CD4-positive, CD25-positive, alpha-beta regulatory T cell (primary cell): ENCODE data around the gene MARCO. TPM values are rescaled to one million over a fixed set of nuclear protein-coding genes. Genes with fewer than 3 reads are reported as not detected.

ENCODE experiments used
- ATAC-seq, 2 donors: fragments of 150-1000 bp; cut with Tn5 transposase; one replicate each; pipeline ENCODE4 v1.10.0; 2021; ENCODE audit warnings: low read depth in 2 of 2, moderate number of reproducible peaks in 2 of 2, moderate library complexity in 1 of 2
- DNase-seq, 3 donors: peaks; one replicate each; pipeline versions ENCODE4 v3.0.0 to v3.0.0-alpha.2; 2012 to 2022; ENCODE audit warnings: mixed read lengths in 1 of 3
- H3K27ac ChIP-seq: one replicate; pipeline ENCODE4 v1.7.0; 2013; ENCODE audit warnings: mild to moderate bottlenecking, low read length; ENCODE audit not compliant: insufficient read depth, poor library complexity, severe bottlenecking
- H3K27me3 ChIP-seq: one replicate; pipeline ENCODE4 v1.7.0; 2013; ENCODE audit warnings: low read length; ENCODE audit not compliant: control insufficient read depth, insufficient read depth
- H3K36me3 ChIP-seq: one replicate; pipeline ENCODE4 v1.7.0; 2013; ENCODE audit warnings: mild to moderate bottlenecking, low read length, moderate library complexity; ENCODE audit not compliant: control insufficient read depth, insufficient read depth
- H3K4me1 ChIP-seq: 2 replicates; pipeline ENCODE4 v1.7.0; 2013; ENCODE audit warnings: mild to moderate bottlenecking, low read length; ENCODE audit not compliant: insufficient read depth, control insufficient read depth, poor library complexity, severe bottlenecking
- H3K4me3 ChIP-seq: one replicate; pipeline ENCODE4 v1.7.0; 2013; ENCODE audit warnings: low read depth, mild to moderate bottlenecking, low read length, moderate library complexity
- H3K9me3 ChIP-seq, 2 experiments: 1 replicate in 1 of 2; 2 replicates in 1 of 2; pipeline ENCODE4 v1.7.0; 2013; ENCODE audit warnings: low read length in 2 of 2, mild to moderate bottlenecking in 1 of 2, moderate library complexity in 1 of 2; ENCODE audit not compliant: control insufficient read depth in 2 of 2
- H3K27ac Mint-ChIP-seq, 3 donors: one replicate each; pipeline ENCODE4 v1.8.0; 2020 to 2022; ENCODE audit warnings: mild to moderate bottlenecking in 3 of 3, mixed read lengths in 3 of 3, moderate library complexity in 2 of 3
- H3K27me3 Mint-ChIP-seq: one replicate; pipeline ENCODE4 v1.8.0; 2022; ENCODE audit warnings: mild to moderate bottlenecking, mixed read lengths
- H3K36me3 Mint-ChIP-seq: one replicate; pipeline ENCODE4 v1.8.0; 2020; ENCODE audit warnings: mixed read lengths
- H3K4me1 Mint-ChIP-seq, 4 donors: one replicate each; pipeline ENCODE4 v1.8.0; 2020 to 2022; ENCODE audit warnings: mixed read lengths in 4 of 4, mild to moderate bottlenecking in 1 of 4
- H3K4me3 Mint-ChIP-seq, 4 donors: one replicate each; pipeline ENCODE4 v1.8.0; 2020 to 2022; ENCODE audit warnings: mild to moderate bottlenecking in 4 of 4, mixed read lengths in 4 of 4, moderate library complexity in 3 of 4
- H3K9me3 Mint-ChIP-seq, 7 donors: one replicate each; pipeline ENCODE4 v1.8.0; 2020 to 2022; ENCODE audit warnings: mixed read lengths in 7 of 7, mild to moderate bottlenecking in 3 of 7, moderate library complexity in 2 of 7
- polyA plus RNA-seq, 4 donors: library from polyadenylated mRNA; unstranded; fragments of 300-500 nt; fragmentation: Illumina TruSeq; gene quantifications; one replicate each; pipeline ENCODE4 v1.2.3, GENCODE V29; 2021
- total RNA-seq: library from RNA; stranded (reverse); gene quantifications from one replicate; pipeline ENCODE4 v1.2.3, GENCODE V29; 2022

Gene MARCO
- total and polyA plus RNA-seq, 5 donors from 2014 or later = not detected

GRCh38 chr2:118954297-118955060 is 12.5 kb downstream of the MARCO start:
- no peaks in the 10 kb centered on the region for H3K4me1 Mint-ChIP-seq
- no peaks in the 10 kb centered on the region for H3K27me3 ChIP-seq
- no peak overlapping the region for H3K4me3 Mint-ChIP-seq
- H3K4me3 ChIP-seq = no peak overlapping the region
- peaks cover 0 to 28% (median 4%) of the 10 kb centered on the region in 7 donors for H3K9me3 Mint-ChIP-seq
- ATAC-seq (no peak), DNase-seq (no peak)
- no peak overlapping the region for H3K27ac Mint-ChIP-seq
- H3K36me3 Mint-ChIP-seq = no peaks in the 10 kb centered on the region
- no peaks in the 10 kb centered on the region for H3K9me3 ChIP-seq
- no peaks in the 10 kb centered on the region for H3K36me3 ChIP-seq
- H3K4me1 ChIP-seq = no peaks in the 10 kb centered on the region
- H3K27ac ChIP-seq = no peak overlapping the region
- H3K27me3 Mint-ChIP-seq = peaks cover 4% of the 10 kb centered on the region

- DNase-seq (no peak), ATAC-seq (no peak)
- no peaks in the 10 kb centered on the region for H3K4me1 ChIP-seq
- H3K27me3 ChIP-seq = no peaks in the 10 kb centered on the region
- no peak overlapping the region for H3K27ac ChIP-seq
- no peaks in the 10 kb centered on the region for H3K9me3 ChIP-seq
- H3K4me3 ChIP-seq = no peak overlapping the region
- Mint-ChIP-seq H3K9me3 (peaks cover 0 to 8% (median under 1%) of the 10 kb centered on the region in 7 donors), H3K27ac (no peak overlapping the region), H3K4me3 (no peak overlapping the region), H3K4me1 (no peaks in the 10 kb centered on the region), H3K36me3 (no peaks in the 10 kb centered on the region), H3K27me3 (no peaks in the 10 kb centered on the region)
- H3K36me3 ChIP-seq = no peaks in the 10 kb centered on the region
Measured at GRCh38 chr2:118965737-118966136, 23.7 kb downstream of the MARCO start.

- H3K4me3 ChIP-seq = no peak overlapping the region
- H3K4me1 ChIP-seq = no peaks in the 10 kb centered on the region
- DNase-seq = no peak
- H3K9me3 ChIP-seq = no peaks in the 10 kb centered on the region
- no peaks in the 10 kb centered on the region for H3K27me3 ChIP-seq
- no peaks in the 10 kb centered on the region for H3K36me3 Mint-ChIP-seq
- no peak overlapping the region for H3K27ac ChIP-seq
- no peaks in the 10 kb centered on the region for H3K27me3 Mint-ChIP-seq
- H3K27ac Mint-ChIP-seq = no peak overlapping the region
- no peaks in the 10 kb centered on the region for H3K4me1 Mint-ChIP-seq
- no peak for ATAC-seq
- peaks cover 0 to 8% (median 0%) of the 10 kb centered on the region in 7 donors for H3K9me3 Mint-ChIP-seq
- H3K4me3 Mint-ChIP-seq = no peak overlapping the region
- H3K36me3 ChIP-seq = no peaks in the 10 kb centered on the region
Measured at GRCh38 chr2:118967124-118967880, 25.3 kb downstream of the MARCO start.

- no peak for DNase-seq
- no peaks in the 10 kb centered on the region for H3K9me3 ChIP-seq
- H3K27me3 Mint-ChIP-seq = no peaks in the 10 kb centered on the region
- peaks cover 0 to 1% (median 0%) of the 10 kb centered on the region in 4 donors for H3K4me1 Mint-ChIP-seq
- H3K4me3 Mint-ChIP-seq = no peak overlapping the region
- no peak overlapping the region for H3K27ac ChIP-seq
- no peak overlapping the region for H3K27ac Mint-ChIP-seq
- no peak overlapping the region for H3K4me3 ChIP-seq
- H3K4me1 ChIP-seq = no peaks in the 10 kb centered on the region
- no peaks in the 10 kb centered on the region for H3K36me3 Mint-ChIP-seq
- H3K9me3 Mint-ChIP-seq = peaks cover 0 to 8% (median 0%) of the 10 kb centered on the region in 7 donors
- no peaks in the 10 kb centered on the region for H3K36me3 ChIP-seq
- no peaks in the 10 kb centered on the region for H3K27me3 ChIP-seq
- ATAC-seq = no peak
Measured at GRCh38 chr2:118968042-118968441, 26.0 kb downstream of the MARCO start.

DNA sequence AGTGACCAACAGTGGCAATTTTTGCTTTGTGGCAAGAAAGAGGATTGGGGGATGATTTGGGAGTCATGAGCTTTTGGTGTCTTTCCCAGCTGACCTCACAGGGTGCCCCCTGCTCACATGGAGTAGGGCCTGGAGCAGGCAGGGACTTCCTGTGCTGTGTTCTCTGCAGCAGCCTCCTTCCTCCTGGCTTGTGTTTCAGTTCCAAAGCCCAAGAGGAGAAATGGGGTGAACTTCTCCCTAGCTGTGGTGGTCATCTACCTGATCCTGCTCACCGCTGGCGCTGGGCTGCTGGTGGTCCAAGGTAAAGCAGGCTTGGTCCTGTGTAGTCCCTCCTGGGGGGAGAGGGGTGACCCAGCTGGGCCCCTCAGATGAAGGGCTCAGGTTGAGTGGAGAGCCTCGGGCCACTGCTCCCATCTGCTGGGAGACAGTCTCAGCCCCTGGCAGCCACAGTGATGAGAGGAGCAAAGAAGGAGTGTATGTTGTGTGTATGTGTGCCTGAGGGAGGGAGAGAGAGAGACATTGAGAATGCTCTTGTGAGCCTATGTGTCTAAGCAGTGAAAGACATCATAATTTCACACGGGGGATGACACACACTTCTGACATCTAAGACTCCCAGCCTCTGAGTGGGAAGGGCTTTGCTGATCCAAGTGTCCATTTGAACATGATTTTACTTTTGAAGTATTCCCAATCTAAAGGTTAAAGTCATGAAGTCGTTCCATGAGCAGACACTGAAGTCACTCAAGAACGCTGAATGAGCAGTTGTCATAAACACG is 27.2 kb downstream of the MARCO start:
- no peak overlapping the region for H3K27ac ChIP-seq
- DNase-seq = no peak
- no peaks in the 10 kb centered on the region for H3K27me3 ChIP-seq
- no peaks in the 10 kb centered on the region for H3K4me1 ChIP-seq
- H3K36me3 ChIP-seq = no peaks in the 10 kb centered on the region
- H3K9me3 ChIP-seq = no peaks in the 10 kb centered on the region
- no peak overlapping the region for H3K4me3 Mint-ChIP-seq
- H3K27ac Mint-ChIP-seq = no peak overlapping the region
- ATAC-seq = no peak
- peaks cover 0 to 4% (median 0%) of the 10 kb centered on the region in 4 donors for H3K4me1 Mint-ChIP-seq
- H3K27me3 Mint-ChIP-seq = no peaks in the 10 kb centered on the region
- H3K9me3 Mint-ChIP-seq = peaks cover 0 to 8% (median 0%) of the 10 kb centered on the region in 7 donors
- H3K36me3 Mint-ChIP-seq = no peaks in the 10 kb centered on the region
- no peak overlapping the region for H3K4me3 ChIP-seq

- no peak overlapping the region for H3K4me3 Mint-ChIP-seq
- peaks cover 0 to 8% (median 0%) of the 10 kb centered on the region in 7 donors for H3K9me3 Mint-ChIP-seq
- H3K27ac Mint-ChIP-seq = no peak overlapping the region
- ATAC-seq = no peak
- DNase-seq = no peak
- no peaks in the 10 kb centered on the region for H3K36me3 ChIP-seq
- no peak overlapping the region for H3K27ac ChIP-seq
- no peaks in the 10 kb centered on the region for H3K9me3 ChIP-seq
- no peaks in the 10 kb centered on the region for H3K27me3 ChIP-seq
- H3K4me1 ChIP-seq = no peaks in the 10 kb centered on the region
- H3K4me1 Mint-ChIP-seq = peaks cover 0 to 4% (median 0%) of the 10 kb centered on the region in 4 donors
- H3K36me3 Mint-ChIP-seq = no peaks in the 10 kb centered on the region
- H3K27me3 Mint-ChIP-seq = no peaks in the 10 kb centered on the region
- no peak overlapping the region for H3K4me3 ChIP-seq
Measured at GRCh38 chr2:118969734-118970395, 27.9 kb downstream of the MARCO start.

- Mint-ChIP-seq H3K27ac (no peak overlapping the region), H3K4me3 (no peak overlapping the region), H3K4me1 (peaks cover 0 to 4% (median 0%) of the 10 kb centered on the region in 4 donors), H3K9me3 (peaks cover 0 to 6% (median 0%) of the 10 kb centered on the region in 7 donors), H3K36me3 (no peaks in the 10 kb centered on the region), H3K27me3 (no peaks in the 10 kb centered on the region)
- Histone ChIP-seq H3K36me3 (no peaks in the 10 kb centered on the region), H3K27me3 (no peaks in the 10 kb centered on the region), H3K4me3 (no peak overlapping the region), H3K4me1 (no peaks in the 10 kb centered on the region), H3K9me3 (no peaks in the 10 kb centered on the region), H3K27ac (no peak overlapping the region)
- DNase-seq (no peak), ATAC-seq (no peak)
Measured at GRCh38 chr2:118970396-118971135, 28.6 kb downstream of the MARCO start.
